ENCODE results near the gene DNAJC6.

Gene DNAJC6

DNA sequence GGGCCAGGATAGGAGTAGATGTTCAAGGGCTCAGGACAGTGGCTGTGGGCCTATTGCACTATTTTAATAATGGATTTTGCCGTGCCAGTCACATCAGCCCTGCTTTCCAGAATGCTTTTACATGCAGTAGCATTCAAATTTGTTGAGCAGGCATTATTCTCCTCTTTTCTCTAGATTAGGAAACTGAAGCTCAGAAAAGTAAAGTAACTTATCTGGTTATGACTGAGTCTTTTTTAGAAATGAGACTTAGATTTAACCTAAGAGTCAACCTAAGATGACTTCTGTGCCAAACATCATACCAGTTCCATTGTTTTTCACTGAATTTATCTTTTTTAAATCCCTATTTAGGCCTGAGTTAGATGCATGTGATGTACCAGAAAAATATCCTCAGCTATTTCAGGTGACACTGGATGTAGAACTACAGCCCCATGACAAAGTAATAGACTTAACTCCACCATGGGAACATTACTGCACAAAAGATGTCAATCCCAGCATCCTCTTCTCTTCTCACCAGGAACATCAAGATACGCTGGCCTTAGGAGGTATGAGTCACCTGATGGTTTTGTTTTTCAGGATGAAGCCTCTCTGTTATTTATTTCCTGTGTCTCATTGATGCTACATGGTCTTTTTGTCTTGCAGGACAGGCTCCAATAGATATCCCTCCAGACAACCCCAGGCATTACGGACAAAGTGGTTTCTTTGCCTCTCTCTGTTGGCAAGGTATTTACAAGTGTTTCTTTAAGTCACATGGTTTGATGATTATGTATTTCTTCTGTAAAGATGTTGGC lies 79.8 kb downstream of the DNAJC6 start:
- TF ChIP-seq, protein P1, sequence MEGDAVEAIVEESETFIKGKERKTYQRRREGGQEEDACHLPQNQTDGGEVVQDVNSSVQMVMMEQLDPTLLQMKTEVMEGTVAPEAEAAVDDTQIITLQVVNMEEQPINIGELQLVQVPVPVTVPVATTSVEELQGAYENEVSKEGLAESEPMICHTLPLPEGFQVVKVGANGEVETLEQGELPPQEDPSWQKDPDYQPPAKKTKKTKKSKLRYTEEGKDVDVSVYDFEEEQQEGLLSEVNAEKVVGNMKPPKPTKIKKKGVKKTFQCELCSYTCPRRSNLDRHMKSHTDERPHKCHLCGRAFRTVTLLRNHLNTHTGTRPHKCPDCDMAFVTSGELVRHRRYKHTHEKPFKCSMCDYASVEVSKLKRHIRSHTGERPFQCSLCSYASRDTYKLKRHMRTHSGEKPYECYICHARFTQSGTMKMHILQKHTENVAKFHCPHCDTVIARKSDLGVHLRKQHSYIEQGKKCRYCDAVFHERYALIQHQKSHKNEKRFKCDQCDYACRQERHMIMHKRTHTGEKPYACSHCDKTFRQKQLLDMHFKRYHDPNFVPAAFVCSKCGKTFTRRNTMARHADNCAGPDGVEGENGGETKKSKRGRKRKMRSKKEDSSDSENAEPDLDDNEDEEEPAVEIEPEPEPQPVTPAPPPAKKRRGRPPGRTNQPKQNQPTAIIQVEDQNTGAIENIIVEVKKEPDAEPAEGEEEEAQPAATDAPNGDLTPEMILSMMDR (IDR thresholded peaks at IDR 0.05; ENCODE audit: borderline replicate concordance, insufficient read depth, low read depth, low read length) = no peak
- no peak overlapping the region for H3K4me3 ChIP-seq (ENCODE audit: low read depth, low read length)

DNA sequence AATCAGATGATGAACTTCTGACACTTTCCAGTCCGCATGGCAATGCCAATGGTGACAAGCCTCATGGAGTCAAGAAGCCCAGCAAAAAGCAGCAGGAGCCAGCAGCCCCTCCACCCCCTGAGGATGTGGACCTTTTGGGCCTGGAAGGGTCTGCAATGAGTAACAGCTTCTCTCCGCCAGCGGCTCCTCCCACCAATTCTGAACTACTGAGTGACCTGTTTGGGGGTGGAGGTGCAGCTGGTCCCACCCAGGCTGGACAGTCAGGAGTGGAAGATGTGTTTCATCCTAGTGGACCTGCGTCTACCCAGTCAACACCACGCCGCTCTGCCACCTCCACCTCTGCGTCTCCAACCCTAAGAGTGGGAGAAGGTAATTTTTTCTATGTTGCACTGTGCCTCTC lies 83.2 kb downstream of the DNAJC6 start:
- no peak overlapping the region for H3K4me3 ChIP-seq (ENCODE audit: low read depth, low read length)
- TF ChIP-seq, protein P1 (IDR thresholded peaks at IDR 0.05; ENCODE audit: borderline replicate concordance, insufficient read depth, low read depth, low read length) = no peak

DNA sequence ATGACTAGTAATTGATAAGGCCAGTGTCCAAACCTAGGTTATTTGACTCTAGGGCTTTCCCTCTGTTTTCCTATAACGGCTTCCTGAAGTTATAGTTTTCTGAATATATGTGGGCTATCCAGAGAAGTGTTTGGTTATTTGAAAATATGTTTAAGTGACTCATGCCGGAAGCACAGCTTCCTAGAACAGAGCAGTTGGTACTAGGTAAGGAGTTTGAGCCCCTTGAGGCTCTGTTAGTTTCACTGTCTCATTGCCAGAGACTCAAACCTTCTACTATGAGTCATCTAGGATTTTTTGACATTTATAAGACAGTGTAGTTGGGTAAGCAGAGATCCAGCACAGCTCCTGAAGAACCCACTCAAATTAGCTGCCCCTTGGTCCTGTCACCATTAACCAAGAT lies 84.0 kb downstream of the DNAJC6 start:
- no peak overlapping the region for H3K4me3 ChIP-seq (ENCODE audit: low read depth, low read length)
- TF ChIP-seq, protein P1 (IDR thresholded peaks at IDR 0.05; ENCODE audit: borderline replicate concordance, insufficient read depth, low read depth, low read length) = no peak

DNA sequence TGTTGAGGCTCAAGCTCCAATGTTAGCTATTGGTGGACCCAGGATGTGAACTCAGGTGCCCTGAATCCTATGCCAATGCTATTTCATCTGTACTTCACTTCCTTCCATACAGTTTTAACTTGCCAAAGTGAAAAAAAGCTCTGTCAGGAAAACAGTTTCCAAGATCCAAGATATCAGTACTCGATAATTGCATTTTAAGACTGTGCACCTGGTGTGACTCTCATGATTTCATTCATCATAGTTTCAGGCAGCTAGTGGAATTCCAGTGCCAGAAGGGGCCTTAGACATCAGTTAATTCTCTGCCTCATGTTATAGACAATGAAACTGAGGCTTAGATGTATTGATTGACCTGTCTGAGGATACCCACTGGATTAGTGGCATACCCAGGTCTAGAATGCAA lies 84.6 kb downstream of the DNAJC6 start:
- no peak overlapping the region for H3K4me3 ChIP-seq (ENCODE audit: low read depth, low read length)
- TF ChIP-seq, protein P1 (IDR thresholded peaks at IDR 0.05; ENCODE audit: borderline replicate concordance, insufficient read depth, low read depth, low read length) = no peak

DNA sequence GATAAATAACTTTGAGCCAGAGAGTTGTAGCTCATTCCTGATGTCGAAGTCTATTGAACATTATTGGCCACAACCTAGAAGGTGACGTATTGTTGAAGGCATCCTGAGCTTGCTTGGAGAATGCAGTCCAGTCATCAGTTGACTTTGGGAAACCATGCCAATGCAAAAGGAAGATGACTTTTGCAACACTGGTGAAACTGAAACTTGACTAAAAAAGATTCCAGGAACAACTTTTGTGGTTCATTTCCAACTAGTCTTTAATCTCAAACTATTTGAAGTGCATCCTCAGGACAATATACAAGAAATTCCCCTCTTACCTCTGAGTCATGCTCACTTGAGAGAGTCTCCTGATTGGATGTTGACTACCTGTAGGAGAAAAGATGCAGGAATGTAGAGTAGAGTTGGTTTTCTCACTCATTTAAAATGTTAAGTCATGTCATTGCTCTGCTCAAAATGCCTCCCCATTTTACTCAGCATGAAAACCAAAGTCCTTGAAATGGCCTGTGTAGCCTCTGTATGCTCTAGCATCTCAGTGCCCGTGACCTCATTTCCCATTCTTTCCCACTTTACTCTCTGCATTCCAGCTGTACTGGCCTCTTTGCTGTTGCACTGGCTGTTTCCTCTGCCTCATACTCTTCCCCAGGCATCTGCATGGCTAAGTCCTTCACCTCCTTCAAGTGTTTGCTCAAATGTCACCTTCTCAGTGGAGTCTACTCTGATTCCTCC lies 86.7 kb downstream of the DNAJC6 start:
- H3K4me3 ChIP-seq (ENCODE audit: low read depth, low read length) = no peak overlapping the region
- TF ChIP-seq, protein P1 (IDR thresholded peaks at IDR 0.05; ENCODE audit: borderline replicate concordance, insufficient read depth, low read depth, low read length) = no peak

DNA sequence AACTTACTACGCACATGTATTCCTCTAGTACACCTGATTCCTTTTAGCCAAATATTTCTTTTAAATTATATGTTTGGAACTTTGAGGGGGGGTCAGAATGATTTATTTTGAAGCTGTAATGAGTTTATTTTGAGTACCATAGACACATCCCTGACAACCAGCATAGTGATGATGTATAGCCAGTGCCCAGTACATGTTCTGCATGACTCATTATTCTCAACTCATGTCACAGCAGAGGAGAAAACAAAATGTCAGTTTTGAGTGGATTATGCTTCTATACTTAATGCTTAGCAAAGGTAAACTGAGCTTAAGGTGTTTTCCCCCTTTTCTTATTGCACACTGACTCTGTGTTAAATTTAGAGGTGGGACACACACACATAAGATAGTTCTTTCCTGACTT lies 88.7 kb downstream of the DNAJC6 start:
- H3K4me3 ChIP-seq (ENCODE audit: low read depth, low read length) = no peak overlapping the region
- TF ChIP-seq, protein P1 (IDR thresholded peaks at IDR 0.05; ENCODE audit: borderline replicate concordance, insufficient read depth, low read depth, low read length) = no peak

DNA sequence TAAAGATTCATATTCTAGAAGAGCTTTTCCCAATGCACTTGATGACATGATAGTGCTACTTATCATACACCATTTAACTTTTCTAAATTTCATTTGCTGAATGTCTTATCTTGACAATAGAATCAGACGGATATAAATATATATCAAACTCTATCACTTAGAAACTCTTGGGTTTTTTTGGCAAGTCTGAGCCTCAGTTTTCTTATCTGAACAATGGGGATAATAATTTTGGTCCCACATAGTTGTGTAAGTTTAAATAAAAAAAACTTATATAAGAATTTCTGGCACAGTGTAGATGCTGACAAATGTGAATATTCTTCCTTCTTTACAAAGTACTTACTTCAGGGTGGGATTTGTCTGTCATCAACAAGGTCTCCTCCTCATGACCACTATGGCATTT lies 89.7 kb downstream of the DNAJC6 start:
- H3K4me3 ChIP-seq (ENCODE audit: low read depth, low read length) = no peak overlapping the region
- TF ChIP-seq, protein P1 (IDR thresholded peaks at IDR 0.05; ENCODE audit: borderline replicate concordance, insufficient read depth, low read depth, low read length) = no peak
